ENCODE measurements around the gene AKAP11. TPM values are rescaled to one million over a fixed set of nuclear protein-coding genes. Genes with fewer than 3 reads are reported as not detected.
"Not testable (repeated sequence)": the region's sequence is repeated elsewhere in the genome, so short reads cannot be mapped to it uniquely, and the experiment has no call there.

The AKAP11 gene
- total RNA-seq, result 10 to 100 TPM; 15.8 to 34.4 (median 20.7) TPM

GRCh38 chr13:42272115-42272803 lies at the start of gene AKAP11:
AKAP11 (plus strand) TSS chr13:42272152; CDS start chr13:42286349, 14,197 bp downstream.
- DNase-seq (ENCODE audit: low spot score in 2 of 2), result peak; percentile 73 to 84
- no peaks in the 10 kb centered on the region for H3K36me3 ChIP-seq
- no peak for TF ChIP-seq CTCF (IDR thresholded peaks at IDR 0.05)
- TF ChIP-seq POLR2AphosphoS5 (IDR thresholded peaks at IDR 0.05), result no peak
- no peak for TF ChIP-seq POLR2A (IDR thresholded peaks at IDR 0.05)
- no peak for TF ChIP-seq EP300 (IDR thresholded peaks at IDR 0.05)
- H3K4me3 ChIP-seq, result peak within 1 kb of the TSS; percentile 83
- no peaks in the 10 kb centered on the region for H3K9me3 ChIP-seq
- no peaks in the 10 kb centered on the region for H3K27me3 ChIP-seq
- WGBS, result 0% methylated on average over 5 of the region's 59 CpGs
- peak within 1 kb of the TSS; percentile 93 for H3K27ac ChIP-seq
- peaks cover 36% of the 10 kb centered on the region for H3K4me1 ChIP-seq

- Histone ChIP-seq H3K4me1 (no peaks in the 10 kb centered on the region), H3K4me3 (no peak overlapping the region), H3K36me3 (peaks cover 27% of the 10 kb centered on the region), H3K27me3 (no peaks in the 10 kb centered on the region), H3K9me3 (no peaks in the 10 kb centered on the region), H3K27ac (no peak overlapping the region)
- no peak for TF ChIP-seq POLR2AphosphoS5 (IDR thresholded peaks at IDR 0.05)
- TF ChIP-seq CTCF (IDR thresholded peaks at IDR 0.05), result no peak
- TF ChIP-seq EP300 (IDR thresholded peaks at IDR 0.05), result no peak
- TF ChIP-seq POLR2A (IDR thresholded peaks at IDR 0.05), result no peak
- 96% methylated on average over 4 of the region's 4 CpGs for WGBS
- no peak for DNase-seq (ENCODE audit: low spot score in 2 of 2)
Measured at GRCh38 chr13:42223681-42224080, 48.3 kb upstream of the AKAP11 start.

- Histone ChIP-seq H3K27ac (no peak overlapping the region), H3K27me3 (no peaks in the 10 kb centered on the region), H3K9me3 (no peaks in the 10 kb centered on the region), H3K4me3 (no peak overlapping the region), H3K36me3 (peaks cover 28% of the 10 kb centered on the region), H3K4me1 (no peaks in the 10 kb centered on the region)
- WGBS, result 100% methylated on average over 2 of the region's 2 CpGs
- TF ChIP-seq EP300 (IDR thresholded peaks at IDR 0.05) (no peak), POLR2A (IDR thresholded peaks at IDR 0.05) (no peak), POLR2AphosphoS5 (IDR thresholded peaks at IDR 0.05) (no peak), CTCF (IDR thresholded peaks at IDR 0.05) (no peak)
- no peak for DNase-seq (ENCODE audit: low spot score in 2 of 2)
Measured at GRCh38 chr13:42225051-42225450, 46.9 kb upstream of the AKAP11 start.

GRCh38 chr13:42226759-42227158 lies 45.2 kb upstream of the AKAP11 start:
- H3K4me1 ChIP-seq; H3K27me3 ChIP-seq; DNase-seq (ENCODE audit: low spot score in 2 of 2); H3K4me3 ChIP-seq; H3K9me3 ChIP-seq; H3K27ac ChIP-seq: not testable (repeated sequence)
- WGBS, result 98% methylated on average over 5 of the region's 5 CpGs
- peaks cover 15% of the 10 kb centered on the region for H3K36me3 ChIP-seq

GRCh38 chr13:42228527-42228926 lies 43.4 kb upstream of the AKAP11 start:
- no peak overlapping the region for H3K27ac ChIP-seq
- no peak for DNase-seq (ENCODE audit: low spot score in 2 of 2)
- H3K36me3 ChIP-seq, result peaks cover 20% of the 10 kb centered on the region
- no peaks in the 10 kb centered on the region for H3K9me3 ChIP-seq
- no peaks in the 10 kb centered on the region for H3K27me3 ChIP-seq
- H3K4me1 ChIP-seq, result no peaks in the 10 kb centered on the region
- no peak for TF ChIP-seq POLR2A (IDR thresholded peaks at IDR 0.05)
- no peak for TF ChIP-seq CTCF (IDR thresholded peaks at IDR 0.05)
- no peak overlapping the region for H3K4me3 ChIP-seq
- 98% methylated on average over 1 of the region's 1 CpG for WGBS

- Histone ChIP-seq H3K36me3 (peaks cover 20% of the 10 kb centered on the region), H3K4me1 (no peaks in the 10 kb centered on the region), H3K27me3 (no peaks in the 10 kb centered on the region), H3K27ac (no peak overlapping the region), H3K4me3 (no peak overlapping the region), H3K9me3 (no peaks in the 10 kb centered on the region)
- 90% methylated on average over 3 of the region's 3 CpGs for WGBS
- TF ChIP-seq POLR2AphosphoS5 (IDR thresholded peaks at IDR 0.05) (no peak), EP300 (IDR thresholded peaks at IDR 0.05) (no peak), POLR2A (IDR thresholded peaks at IDR 0.05) (no peak), CTCF (IDR thresholded peaks at IDR 0.05) (no peak)
- DNase-seq (ENCODE audit: low spot score in 2 of 2), result no peak
Measured at GRCh38 chr13:42229287-42229686, 42.7 kb upstream of the AKAP11 start.
